H1 (cell line): ENCODE results near the gene SPATA13. TPM values are rescaled to one million over a fixed set of nuclear protein-coding genes. Genes with fewer than 3 reads are reported as not detected.

Experiments
- CTCF ChIA-PET: fragments of 300-600 bp; sonication (Branson Sonifier 250); formaldehyde crosslinking; loops from one replicate; lab custom pipeline; 2021; ENCODE audit not compliant: partially characterized antibody; lab: Charles Lee
- POLR2A ChIA-PET: fragments of 300-600 bp; sonication (Branson Sonifier 250); formaldehyde crosslinking; loops from one replicate; lab custom pipeline; 2021; ENCODE audit warnings: inconsistent platforms; ENCODE audit not compliant: partially characterized antibody; lab: Charles Lee
- DNase-seq, 2 experiments: peaks; one replicate each; pipeline versions ENCODE4 v3.0.0 to v3.0.0-alpha.2; 2010 to 2022; ENCODE audit warnings: low spot score in 2 of 2, low read depth in 1 of 2, mixed read lengths in 1 of 2
- FAIRE-seq: peaks from 2 replicates; lab custom pipeline; 2011; peaks lifted over from hg19 to GRCh38; lab: Jason Lieb, UNC
- H2AFZ ChIP-seq: 2 replicates; pipeline ENCODE4 v1.8.1; 2012; ENCODE audit warnings: low read length, inconsistent platforms
- H2AK5ac ChIP-seq: 2 replicates; pipeline ENCODE4 v1.6.1; 2013; ENCODE audit warnings: low read depth, low read length
- H2BK120ac ChIP-seq: replicated peaks from 2 replicates; pipeline ENCODE3; 2013; ENCODE audit warnings: low read depth, low read length, inconsistent platforms
- H2BK12ac ChIP-seq: 2 replicates; pipeline ENCODE4 v1.6.1; 2013; ENCODE audit warnings: low read depth, low read length
- H2BK15ac ChIP-seq: 2 replicates; pipeline ENCODE4 v1.6.1; 2013; ENCODE audit warnings: low read length
- H2BK20ac ChIP-seq: 2 replicates; pipeline ENCODE4 v1.6.1; 2013; ENCODE audit warnings: low read length
- H2BK5ac ChIP-seq: 2 replicates; pipeline ENCODE4 v1.6.1; 2013; ENCODE audit warnings: low read depth, low read length
- H3K14ac ChIP-seq: 2 replicates; pipeline ENCODE4 v1.6.1; 2013; ENCODE audit warnings: inconsistent platforms; ENCODE audit not compliant: insufficient read length
- H3K18ac ChIP-seq: 2 replicates; pipeline ENCODE4 v1.6.1; 2013; ENCODE audit warnings: low read length; ENCODE audit errors: extremely low read depth
- H3K23ac ChIP-seq: 2 replicates; pipeline ENCODE4 v1.6.1; 2013; ENCODE audit warnings: inconsistent platforms; ENCODE audit not compliant: insufficient read length
- H3K23me2 ChIP-seq: 2 replicates; pipeline ENCODE4 v1.6.1; 2013; ENCODE audit warnings: low read depth, low read length
- H3K27ac ChIP-seq: 2 replicates; pipeline ENCODE4 v1.6.1; 2011; ENCODE audit warnings: low read depth, low read length, inconsistent platforms
- H3K27me3 ChIP-seq, 4 experiments: replicated peaks in 1 of 4; 1 replicate in 1 of 4; 2 replicates in 3 of 4; pipeline versions ENCODE4 v1.6.1 to v1.8.1; 2011 to 2013; ENCODE audit warnings: low read length in 3 of 4, mild to moderate bottlenecking in 3 of 4, inconsistent platforms in 2 of 4, mixed read lengths in 2 of 4, moderate library complexity in 1 of 4; ENCODE audit not compliant: control insufficient read depth in 3 of 4, insufficient read depth in 3 of 4; ENCODE audit errors: extremely low read depth in 1 of 4
- H3K36me3 ChIP-seq, 4 experiments: 2 replicates each; pipeline versions ENCODE4 v1.6.1 to v1.8.1; 2011 to 2013; ENCODE audit warnings: mild to moderate bottlenecking in 4 of 4, low read length in 3 of 4, moderate library complexity in 2 of 4, control low read depth in 1 of 4, inconsistent platforms in 1 of 4; ENCODE audit not compliant: insufficient read depth in 4 of 4, control insufficient read depth in 2 of 4
- H3K4ac ChIP-seq: replicated peaks from 2 replicates; pipeline ENCODE3; 2013; ENCODE audit warnings: low read length, low read depth, mixed read lengths, inconsistent platforms; ENCODE audit not compliant: insufficient read length
- H3K4me1 ChIP-seq, 4 experiments: replicated peaks in 1 of 4; 1 replicate in 1 of 4; 2 replicates in 3 of 4; pipeline versions ENCODE4 v1.6.1 to v1.8.1; 2011 to 2013; ENCODE audit warnings: low read length in 3 of 4, inconsistent platforms in 2 of 4, mixed read lengths in 1 of 4; ENCODE audit not compliant: insufficient read depth in 4 of 4, control insufficient read depth in 3 of 4
- H3K4me2 ChIP-seq, 2 experiments: 2 replicates each; pipeline versions ENCODE4 v1.6.1 to v1.8.1; 2011 to 2013; ENCODE audit warnings: low read depth in 2 of 2, low read length in 2 of 2, control low read depth in 1 of 2, inconsistent platforms in 1 of 2, mild to moderate bottlenecking in 1 of 2; ENCODE audit not compliant: insufficient read depth in 1 of 2
- H3K4me3 ChIP-seq, 4 experiments: fragments of 200-600, 300-600 bp in 1 of 4; sonication (generic), shearing (Covaris generic), sonication (Bioruptor Twin) in 1 of 4; 2 replicates each; pipeline versions ENCODE4 v1.5.1 to v1.8.1; 2011 to 2016; ENCODE audit warnings: low read length in 4 of 4, low read depth in 3 of 4, control low read depth in 2 of 4, inconsistent platforms in 2 of 4, mild to moderate bottlenecking in 2 of 4, mixed read lengths in 1 of 4, moderate library complexity in 1 of 4; ENCODE audit not compliant: insufficient read depth in 2 of 4; ENCODE audit errors: extremely low read depth in 1 of 4
- H3K56ac ChIP-seq: replicated peaks from 2 replicates; pipeline ENCODE3; 2013; ENCODE audit warnings: low read depth, mild to moderate bottlenecking, mixed read lengths, low read length, inconsistent platforms; ENCODE audit not compliant: insufficient read length
- H3K79me1 ChIP-seq: 2 replicates; pipeline ENCODE4 v1.6.1; 2013; ENCODE audit warnings: low read depth, low read length, control low read depth
- H3K79me2 ChIP-seq, 2 experiments: 2 replicates each; pipeline versions ENCODE4 v1.6.1 to v1.8.1; 2012 to 2013; ENCODE audit warnings: low read length in 2 of 2, mild to moderate bottlenecking in 2 of 2, inconsistent platforms in 1 of 2; ENCODE audit not compliant: insufficient read depth in 2 of 2, control insufficient read depth in 1 of 2
- H3K9ac ChIP-seq, 4 experiments: replicated peaks in 1 of 4; 1 replicate in 1 of 4; 2 replicates in 3 of 4; pipeline versions ENCODE4 v1.6.1 to v1.8.1; 2011 to 2013; ENCODE audit warnings: low read depth in 3 of 4, low read length in 3 of 4, control low read depth in 2 of 4, mild to moderate bottlenecking in 2 of 4, moderate library complexity in 2 of 4, inconsistent platforms in 1 of 4; ENCODE audit errors: extremely low read depth in 1 of 4
- H3K9me3 ChIP-seq, 2 experiments: 2 replicates each; pipeline versions ENCODE4 v1.6.1 to v1.8.1; 2012 to 2013; ENCODE audit warnings: mild to moderate bottlenecking in 2 of 2, moderate library complexity in 2 of 2, control low read depth in 1 of 2, inconsistent platforms in 1 of 2, low read depth in 1 of 2, low read length in 1 of 2, mixed read lengths in 1 of 2; ENCODE audit not compliant: insufficient read depth in 2 of 2
- H4K20me1 ChIP-seq, 2 experiments: replicated peaks in 1 of 2; 2 replicates each; pipeline versions ENCODE3 to v1.8.1; 2011 to 2013; ENCODE audit warnings: inconsistent platforms in 2 of 2, low read length in 2 of 2, mild to moderate bottlenecking in 1 of 2; ENCODE audit not compliant: insufficient read depth in 2 of 2, control insufficient read depth in 1 of 2
- H4K5ac ChIP-seq: 2 replicates; pipeline ENCODE4 v1.6.1; 2013; ENCODE audit warnings: low read length, low read depth, mixed read lengths, inconsistent platforms; ENCODE audit not compliant: insufficient read length
- H4K8ac ChIP-seq: 2 replicates; pipeline ENCODE4 v1.8.0; 2013; ENCODE audit warnings: mild to moderate bottlenecking, moderate library complexity, low read length, inconsistent platforms; ENCODE audit not compliant: insufficient read depth; ENCODE audit errors: extremely low read depth
- H4K91ac ChIP-seq: replicated peaks from 2 replicates; pipeline ENCODE3; 2013; ENCODE audit warnings: low read length, mixed read lengths, inconsistent platforms; ENCODE audit not compliant: insufficient read length
- POLR2A ChIP-seq, 2 experiments: IDR thresholded peaks; 1 replicate in 1 of 2; 2 replicates in 1 of 2; pipeline ENCODE4 v1.6.1; 2011; ENCODE audit warnings: low read depth in 2 of 2, low read length in 2 of 2, mild to moderate bottlenecking in 2 of 2; ENCODE audit errors: control extremely low read depth in 1 of 2
- YY1 ChIP-seq: IDR thresholded peaks from 2 replicates; pipeline ENCODE4 v1.6.1; 2011; ENCODE audit warnings: low read depth, mild to moderate bottlenecking, low read length
- WGBS, 2 experiments: shearing (Covaris generic) in 1 of 2; methylation state at CpG; one replicate each; pipeline versions ENCODE4 v1.1.6 to v1.1.7; 2013 to 2015; ENCODE audit warnings: low lambda C conversion rate in 2 of 2, mixed read lengths in 2 of 2, inconsistent platforms in 1 of 2, low coverage in 1 of 2, missing lambda C conversion rate in 1 of 2; ENCODE audit not compliant: insufficient replicate concordance in 2 of 2, insufficient coverage in 1 of 2, insufficient read length in 1 of 2; ENCODE audit errors: extremely low coverage in 1 of 2, missing lambda C conversion rate in 1 of 2; 5-methylcytosine and 5-hydroxymethylcytosine counted together
- polyA plus RNA-seq, 7 experiments: library from polyadenylated mRNA; depleted of rRNA in 3 of 7; stranded (reverse) in 5 of 7; unstranded in 2 of 7; fragments of >200 nt in 5 of 7; fragments of 200-250 nt in 2 of 7; gene quantifications; 1 replicate in 5 of 7; 2 replicates in 1 of 7; 4 replicates in 1 of 7; pipeline versions ENCODE4 v1.2.1 to v1.2.3, GENCODE V29; 2011 to 2013; ENCODE audit warnings: missing spikeins in 2 of 7, mixed read lengths in 2 of 7
- total RNA-seq: library from RNA; stranded (reverse); fragmentation: NEBNext Ultra II Directional; extraction: Animal tissue kit (Norgen Biotek cat#: 25700); gene quantifications from 2 replicates; pipeline ENCODE4 v1.2.1, GENCODE V29; 2021

SPATA13 gene
- total and polyA plus RNA-seq, 2 of the 8 experiments (the other 6 are each of a cell fraction or from before 2014, with no cell fraction given), result 12.6 to 30.9 TPM

- peaks cover 0 to 2% (median 0%) of the 10 kb centered on the region in 4 experiments; a peak in 1 of 7 replicates for H3K27me3 ChIP-seq
- H3K4me3 ChIP-seq, result no peak overlapping the region
- H3K23me2 ChIP-seq, result peaks cover 15% of the 10 kb centered on the region
- H2BK15ac ChIP-seq, result no peak overlapping the region
- no peaks in the 10 kb centered on the region for H3K4me1 ChIP-seq
- no peak overlapping the region for H4K8ac ChIP-seq
- WGBS, 2 experiments, result 90 to 100% methylated on average over 1 to 7 of the region's 7 CpGs
- H4K5ac ChIP-seq, result no peak overlapping the region
- no peak overlapping the region for H3K23ac ChIP-seq
- peak overlapping the region; percentile 11; the same call in 1 of the 2 replicates for H2BK5ac ChIP-seq
- peak overlapping the region; percentile 91 for H2AK5ac ChIP-seq
- no peak overlapping the region for H2BK20ac ChIP-seq
- peaks cover 0 to 13% of the 10 kb centered on the region in 2 experiments for H4K20me1 ChIP-seq
- no peak overlapping the region for H3K14ac ChIP-seq
- no peak overlapping the region for H2AFZ ChIP-seq
- no peak overlapping the region; the same call in 1 of the 2 replicates for H3K27ac ChIP-seq
- ChIA-PET CTCF (no interaction called here), POLR2A (no interaction called here)
- no peaks in the 10 kb centered on the region for H3K79me2 ChIP-seq
- H3K18ac ChIP-seq, result no peak overlapping the region
- H2BK12ac ChIP-seq, result peak overlapping the region; percentile 35; the same call in 1 of the 2 replicates
- no peaks in the 10 kb centered on the region for H3K79me1 ChIP-seq
- FAIRE-seq (peak; percentile 60), DNase-seq (no peak)
- H3K9me3 ChIP-seq, result peaks cover 0 to 11% of the 10 kb centered on the region in 2 experiments; a peak in 2 of 4 replicates
- no peak overlapping the region for H3K4me2 ChIP-seq
- peaks cover 0 to 7% (median 0%) of the 10 kb centered on the region in 4 experiments; a peak in 1 of 8 replicates for H3K36me3 ChIP-seq
- peak overlapping the region; percentile 11 for H4K91ac ChIP-seq
- H3K9ac ChIP-seq, result peak overlapping the region in 1 of 4 experiments; percentile 30; a peak in 3 of 7 replicates
- H3K56ac ChIP-seq, result peak overlapping the region; percentile 42
- no peak overlapping the region for H2BK120ac ChIP-seq
- peak overlapping the region; percentile 83 for H3K4ac ChIP-seq
- TF ChIP-seq YY1 (no peak), POLR2A (IDR thresholded peaks at IDR 0.05; ENCODE audit: control extremely low read depth in 1 of 2, low read depth in 2 of 2, low read length in 2 of 2) (no peak)
These were observed 195.8 kb downstream of the SPATA13 start for GRCh38 chr13:24356270-24356669.
